A549 (cell line): ENCODE data around the gene HMGA1.

ENCODE experiments used
- CEBPB ChIP-seq, 2 experiments: fragments of >200 bp in 1 of 2; sonication (Bioruptor Twin) in 1 of 2; formaldehyde crosslinking in 1 of 2; IDR thresholded peaks; 2 replicates each; pipeline ENCODE4 v1.6.1; 2012 to 2016
- GATA3 ChIP-seq: IDR thresholded peaks from 2 replicates; pipeline ENCODE4 v1.6.1; 2012; ENCODE audit warnings: borderline replicate concordance
- HOXA7 ChIP-seq: fragments of 250-450 bp; sonication (Bioruptor Pico); IDR thresholded peaks from 2 replicates; pipeline ENCODE4 v1.5.0; 2020; ENCODE audit warnings: mild to moderate bottlenecking, moderate library complexity
- MYC ChIP-seq: IDR thresholded peaks from 2 replicates; pipeline ENCODE4 v1.6.1; 2012; ENCODE audit warnings: mild to moderate bottlenecking, inconsistent platforms, low read length, improper control_type of control experiment, borderline replicate concordance
- POLR2A ChIP-seq: IDR thresholded peaks from 2 replicates; pipeline ENCODE4 v1.6.1; 2012; ENCODE audit warnings: mild to moderate bottlenecking, low read length
- RAD21 ChIP-seq, 2 experiments: fragments of >200 bp in 1 of 2; sonication (Bioruptor Twin) in 1 of 2; formaldehyde crosslinking in 1 of 2; IDR thresholded peaks in 1 of 2; conservative IDR thresholded peaks in 1 of 2; 2 replicates in 1 of 2; 3 replicates in 1 of 2; pipeline ENCODE4 v1.6.1; 2012 to 2018; ENCODE audit warnings: inconsistent platforms in 1 of 2
- RFX5 ChIP-seq: fragments of 450-650 bp; IDR thresholded peaks from 2 replicates; pipeline ENCODE4 v1.7.1; 2014; ENCODE audit warnings: antibody characterized with exemption, mild to moderate bottlenecking, moderate library complexity
- RNF2 ChIP-seq: fragments of 200-600 bp; sonication (generic); IDR thresholded peaks from 2 replicates; pipeline ENCODE4 v1.6.1; 2016; ENCODE audit warnings: low read depth, mild to moderate bottlenecking, antibody characterized with exemption, moderate library complexity, borderline replicate concordance
- SREBF2 ChIP-seq: fragments of 450-650 bp; IDR thresholded peaks from 2 replicates; pipeline ENCODE4 v1.6.1; 2014; ENCODE audit warnings: mild to moderate bottlenecking, moderate library complexity
- ZFP36 ChIP-seq: fragments of 450-650 bp; IDR thresholded peaks from 2 replicates; pipeline ENCODE4 v1.6.1; 2014; ENCODE audit warnings: borderline replicate concordance; ENCODE audit not compliant: partially characterized antibody
- TF ChIP-seq, protein P1 (sequence below): fragments of >200 bp; sonication (Bioruptor Twin); formaldehyde crosslinking; IDR thresholded peaks from 3 replicates; pipeline ENCODE4 v1.5.1; 2016
- TF ChIP-seq, protein P2 (sequence below): IDR thresholded peaks from 2 replicates; pipeline ENCODE4 v1.6.1; 2012
- TF ChIP-seq, protein P3 (sequence below): fragments of 450-650 bp; IDR thresholded peaks from 2 replicates; pipeline ENCODE4 v1.6.1; 2014; ENCODE audit warnings: antibody characterized with exemption

DNA sequence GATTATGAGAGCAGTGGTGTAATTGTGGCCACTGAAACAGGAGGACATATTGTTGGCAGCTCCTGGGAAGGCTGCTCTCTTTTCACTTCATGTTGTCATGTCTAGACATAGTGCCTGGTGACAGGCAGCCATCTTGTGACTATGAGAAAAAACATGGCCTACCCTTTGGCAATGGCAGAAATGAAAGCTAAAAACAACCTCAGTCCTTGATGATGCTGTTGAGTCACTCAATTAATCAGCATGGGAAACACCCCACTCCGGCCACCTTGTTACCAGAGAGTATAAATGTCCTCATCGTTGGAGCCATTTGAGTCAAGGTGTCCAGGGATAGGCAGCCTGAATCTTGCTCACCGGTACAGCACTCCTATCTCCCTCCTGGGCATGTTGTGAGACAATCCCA, 31.2 kb upstream of the HMGA1 start:
- TF ChIP-seq, protein P1, sequence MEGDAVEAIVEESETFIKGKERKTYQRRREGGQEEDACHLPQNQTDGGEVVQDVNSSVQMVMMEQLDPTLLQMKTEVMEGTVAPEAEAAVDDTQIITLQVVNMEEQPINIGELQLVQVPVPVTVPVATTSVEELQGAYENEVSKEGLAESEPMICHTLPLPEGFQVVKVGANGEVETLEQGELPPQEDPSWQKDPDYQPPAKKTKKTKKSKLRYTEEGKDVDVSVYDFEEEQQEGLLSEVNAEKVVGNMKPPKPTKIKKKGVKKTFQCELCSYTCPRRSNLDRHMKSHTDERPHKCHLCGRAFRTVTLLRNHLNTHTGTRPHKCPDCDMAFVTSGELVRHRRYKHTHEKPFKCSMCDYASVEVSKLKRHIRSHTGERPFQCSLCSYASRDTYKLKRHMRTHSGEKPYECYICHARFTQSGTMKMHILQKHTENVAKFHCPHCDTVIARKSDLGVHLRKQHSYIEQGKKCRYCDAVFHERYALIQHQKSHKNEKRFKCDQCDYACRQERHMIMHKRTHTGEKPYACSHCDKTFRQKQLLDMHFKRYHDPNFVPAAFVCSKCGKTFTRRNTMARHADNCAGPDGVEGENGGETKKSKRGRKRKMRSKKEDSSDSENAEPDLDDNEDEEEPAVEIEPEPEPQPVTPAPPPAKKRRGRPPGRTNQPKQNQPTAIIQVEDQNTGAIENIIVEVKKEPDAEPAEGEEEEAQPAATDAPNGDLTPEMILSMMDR = no peak
- TF ChIP-seq, protein P2, sequence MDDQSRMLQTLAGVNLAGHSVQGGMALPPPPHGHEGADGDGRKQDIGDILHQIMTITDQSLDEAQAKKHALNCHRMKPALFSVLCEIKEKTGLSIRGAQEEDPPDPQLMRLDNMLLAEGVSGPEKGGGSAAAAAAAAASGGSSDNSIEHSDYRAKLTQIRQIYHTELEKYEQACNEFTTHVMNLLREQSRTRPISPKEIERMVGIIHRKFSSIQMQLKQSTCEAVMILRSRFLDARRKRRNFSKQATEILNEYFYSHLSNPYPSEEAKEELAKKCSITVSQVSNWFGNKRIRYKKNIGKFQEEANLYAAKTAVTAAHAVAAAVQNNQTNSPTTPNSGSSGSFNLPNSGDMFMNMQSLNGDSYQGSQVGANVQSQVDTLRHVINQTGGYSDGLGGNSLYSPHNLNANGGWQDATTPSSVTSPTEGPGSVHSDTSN = no peak
- TF ChIP-seq POLR2A = no peak
- TF ChIP-seq RNF2 = no peak
- no peak for TF ChIP-seq RAD21 (conservative IDR thresholded peaks at IDR 0.05 in 1 of 2, IDR thresholded peaks at IDR 0.05 in 1 of 2)
- TF ChIP-seq RFX5 = no peak
- no peak for TF ChIP-seq HOXA7 (CRISPR knock-in tag)
- TF ChIP-seq ZFP36 = no peak
- no peak for TF ChIP-seq CEBPB (IDR thresholded peaks at IDR 0.05)
- TF ChIP-seq SREBF2 = no peak
- TF ChIP-seq, protein P3, sequence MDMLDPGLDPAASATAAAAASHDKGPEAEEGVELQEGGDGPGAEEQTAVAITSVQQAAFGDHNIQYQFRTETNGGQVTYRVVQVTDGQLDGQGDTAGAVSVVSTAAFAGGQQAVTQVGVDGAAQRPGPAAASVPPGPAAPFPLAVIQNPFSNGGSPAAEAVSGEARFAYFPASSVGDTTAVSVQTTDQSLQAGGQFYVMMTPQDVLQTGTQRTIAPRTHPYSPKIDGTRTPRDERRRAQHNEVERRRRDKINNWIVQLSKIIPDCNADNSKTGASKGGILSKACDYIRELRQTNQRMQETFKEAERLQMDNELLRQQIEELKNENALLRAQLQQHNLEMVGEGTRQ = no peak
- TF ChIP-seq MYC = no peak
- TF ChIP-seq GATA3 = no peak
